CD14-positive monocyte (primary cell): ENCODE measurements around the gene AOPEP. TPM values are rescaled to one million over a fixed set of nuclear protein-coding genes. Genes with fewer than 3 reads are reported as not detected.

Source experiments
- DNase-seq, 3 donors: peaks; one replicate each; pipeline ENCODE4 v3.0.0-alpha.2; 2011 to 2022
- H2AFZ ChIP-seq: 2 replicates; pipeline ENCODE4 v1.6.0; 2012; ENCODE audit warnings: mild to moderate bottlenecking, low read depth, low read length, inconsistent platforms; ENCODE audit not compliant: insufficient read depth, poor library complexity, severe bottlenecking
- H3K27ac ChIP-seq, 2 donors: 1 replicate in 1 of 2; 2 replicates in 1 of 2; pipeline ENCODE4 v1.5.1; 2012 to 2013; ENCODE audit warnings: low read length in 2 of 2, control low read depth in 1 of 2, inconsistent platforms in 1 of 2, low read depth in 1 of 2, mild to moderate bottlenecking in 1 of 2
- H3K27me3 ChIP-seq, 2 donors: one replicate each; pipeline versions ENCODE4 v1.6.0 to v1.6.1; 2011 to 2013; ENCODE audit warnings: low read length in 2 of 2; ENCODE audit not compliant: control insufficient read depth in 2 of 2, insufficient read depth in 2 of 2
- H3K36me3 ChIP-seq, 2 donors: replicated peaks in 1 of 2; 1 replicate in 1 of 2; 2 replicates in 1 of 2; pipeline versions ENCODE4 v1.5.1 to v1.6.1; 2012 to 2013; ENCODE audit warnings: low read length in 2 of 2, control low read depth in 1 of 2, inconsistent platforms in 1 of 2, mild to moderate bottlenecking in 1 of 2; ENCODE audit not compliant: insufficient read depth in 2 of 2, control insufficient read depth in 1 of 2
- H3K4me1 ChIP-seq, 2 donors: 1 replicate in 1 of 2; 2 replicates in 1 of 2; pipeline versions ENCODE4 v1.5.1 to v1.6.1; 2012 to 2013; ENCODE audit warnings: low read length in 2 of 2, control low read depth in 1 of 2, inconsistent platforms in 1 of 2, mild to moderate bottlenecking in 1 of 2, moderate library complexity in 1 of 2; ENCODE audit not compliant: insufficient read depth in 2 of 2, control insufficient read depth in 1 of 2
- H3K4me2 ChIP-seq: replicated peaks from 2 replicates; pipeline ENCODE3; 2012; ENCODE audit warnings: low read length, moderate library complexity, mild to moderate bottlenecking; ENCODE audit not compliant: poor library complexity, severe bottlenecking; ENCODE audit errors: extremely low read depth
- H3K4me3 ChIP-seq, 3 experiments: fragments of 200-600 bp in 1 of 3; sonication (generic) in 1 of 3; replicated peaks in 1 of 3; 1 replicate in 2 of 3; 2 replicates in 1 of 3; pipeline ENCODE4 v1.5.1; 2011 to 2013; ENCODE audit warnings: low read length in 3 of 3, mild to moderate bottlenecking in 3 of 3, control low read depth in 2 of 3, low read depth in 2 of 3, inconsistent platforms in 1 of 3, moderate library complexity in 1 of 3
- H3K79me2 ChIP-seq: 2 replicates; pipeline ENCODE4 v1.6.0; 2012; ENCODE audit warnings: mild to moderate bottlenecking, control low read depth, inconsistent platforms, low read length, moderate library complexity; ENCODE audit not compliant: insufficient read depth
- H3K9ac ChIP-seq: 2 replicates; pipeline ENCODE4 v1.6.0; 2017; ENCODE audit warnings: low read length, mild to moderate bottlenecking; ENCODE audit not compliant: insufficient read depth, poor library complexity, severe bottlenecking
- H3K9me3 ChIP-seq, 2 donors: replicated peaks in 1 of 2; 1 replicate in 1 of 2; 2 replicates in 1 of 2; pipeline versions ENCODE4 v1.5.1 to v1.6.1; 2012 to 2013; ENCODE audit warnings: low read length in 2 of 2, control low read depth in 1 of 2; ENCODE audit not compliant: control insufficient read depth in 1 of 2, insufficient read depth in 1 of 2
- H4K20me1 ChIP-seq: 2 replicates; pipeline ENCODE4 v1.6.0; 2012; ENCODE audit warnings: mild to moderate bottlenecking, low read length, control low read depth, moderate library complexity; ENCODE audit not compliant: insufficient read depth
- H3K27ac Mint-ChIP-seq, 7 donors: one replicate each; pipeline ENCODE4 v1.8.0; 2020; ENCODE audit warnings: mild to moderate bottlenecking in 7 of 7, mixed read lengths in 7 of 7, moderate library complexity in 6 of 7, inconsistent platforms in 2 of 7
- H3K27me3 Mint-ChIP-seq, 3 donors: one replicate each; pipeline ENCODE4 v1.8.0; 2021 to 2022; ENCODE audit warnings: low read depth in 3 of 3, mild to moderate bottlenecking in 3 of 3, mixed read lengths in 3 of 3, moderate library complexity in 3 of 3, inconsistent platforms in 1 of 3
- H3K36me3 Mint-ChIP-seq, 2 donors: one replicate each; pipeline ENCODE4 v1.8.0; 2020; ENCODE audit warnings: mixed read lengths in 2 of 2, inconsistent platforms in 1 of 2, mild to moderate bottlenecking in 1 of 2
- H3K4me1 Mint-ChIP-seq: one replicate; pipeline ENCODE4 v1.8.0; 2020; ENCODE audit warnings: mild to moderate bottlenecking, mixed read lengths
- H3K4me3 Mint-ChIP-seq, 2 donors: one replicate each; pipeline ENCODE4 v1.8.0; 2020; ENCODE audit warnings: mild to moderate bottlenecking in 2 of 2, mixed read lengths in 2 of 2, moderate library complexity in 1 of 2
- H3K9me3 Mint-ChIP-seq, 7 donors: one replicate each; pipeline ENCODE4 v1.8.0; 2020 to 2022; ENCODE audit warnings: mixed read lengths in 7 of 7, mild to moderate bottlenecking in 6 of 7, moderate library complexity in 6 of 7, inconsistent platforms in 2 of 7
- WGBS: methylation state at CpG from one replicate; pipeline ENCODE4 v1.1.5; 2013; ENCODE audit warnings: missing lambda C conversion rate; ENCODE audit not compliant: insufficient coverage; 5-methylcytosine and 5-hydroxymethylcytosine counted together
- intact Hi-C, 2 donors: fragments of 100-400 bp; cut with micrococcal nuclease; formaldehyde crosslinking; loops; one replicate each; pipeline versions ENCODE4 v1.15.0 to v1.15.1; 2023
- polyA plus RNA-seq, 3 donors: library from polyadenylated mRNA; depleted of rRNA in 1 of 3; unstranded in 2 of 3; stranded (reverse) in 1 of 3; fragments of 300-500 nt in 2 of 3; fragments of >200 nt in 1 of 3; fragmentation: Illumina TruSeq in 2 of 3; gene quantifications; 1 replicate in 2 of 3; 2 replicates in 1 of 3; pipeline ENCODE4 v1.2.3, GENCODE V29; 2012 to 2021
- TF ChIP-seq, protein P1 (sequence below): fragments of 200-600 bp; IDR thresholded peaks from one replicate; pipeline ENCODE4 v1.8.0; 2022; ENCODE audit warnings: antibody characterized with exemption, mild to moderate bottlenecking

The AOPEP gene
- polyA plus RNA-seq, 3 donors = 3.0 to 4.1 (median 3.1) TPM

GRCh38 chr9:94725293-94725692, 1.2 kb upstream of the AOPEP start:
- no peak overlapping the region for H3K4me3 Mint-ChIP-seq
- TF ChIP-seq, protein P1, sequence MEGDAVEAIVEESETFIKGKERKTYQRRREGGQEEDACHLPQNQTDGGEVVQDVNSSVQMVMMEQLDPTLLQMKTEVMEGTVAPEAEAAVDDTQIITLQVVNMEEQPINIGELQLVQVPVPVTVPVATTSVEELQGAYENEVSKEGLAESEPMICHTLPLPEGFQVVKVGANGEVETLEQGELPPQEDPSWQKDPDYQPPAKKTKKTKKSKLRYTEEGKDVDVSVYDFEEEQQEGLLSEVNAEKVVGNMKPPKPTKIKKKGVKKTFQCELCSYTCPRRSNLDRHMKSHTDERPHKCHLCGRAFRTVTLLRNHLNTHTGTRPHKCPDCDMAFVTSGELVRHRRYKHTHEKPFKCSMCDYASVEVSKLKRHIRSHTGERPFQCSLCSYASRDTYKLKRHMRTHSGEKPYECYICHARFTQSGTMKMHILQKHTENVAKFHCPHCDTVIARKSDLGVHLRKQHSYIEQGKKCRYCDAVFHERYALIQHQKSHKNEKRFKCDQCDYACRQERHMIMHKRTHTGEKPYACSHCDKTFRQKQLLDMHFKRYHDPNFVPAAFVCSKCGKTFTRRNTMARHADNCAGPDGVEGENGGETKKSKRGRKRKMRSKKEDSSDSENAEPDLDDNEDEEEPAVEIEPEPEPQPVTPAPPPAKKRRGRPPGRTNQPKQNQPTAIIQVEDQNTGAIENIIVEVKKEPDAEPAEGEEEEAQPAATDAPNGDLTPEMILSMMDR = no peak
- H2AFZ ChIP-seq = peak overlapping the region; percentile 62
- H3K27ac Mint-ChIP-seq = peak overlapping the region in 2 of 7 donors; percentile 19 to 28
- H3K4me1 Mint-ChIP-seq = peaks cover 13% of the 10 kb centered on the region
- H4K20me1 ChIP-seq = no peaks in the 10 kb centered on the region
- no peaks in the 10 kb centered on the region for H3K36me3 ChIP-seq
- no peaks in the 10 kb centered on the region for H3K9me3 ChIP-seq
- no peaks in the 10 kb centered on the region for H3K27me3 ChIP-seq
- peaks cover 0 to 1% (median 0%) of the 10 kb centered on the region in 7 donors for H3K9me3 Mint-ChIP-seq
- H3K4me1 ChIP-seq = peaks cover 12 to 15% of the 10 kb centered on the region in 2 donors
- 93% methylated on average over 3 of the region's 3 CpGs for WGBS
- H3K36me3 Mint-ChIP-seq = no peaks in the 10 kb centered on the region
- no peak overlapping the region for H3K27ac ChIP-seq
- no peak overlapping the region for H3K4me3 ChIP-seq
- no peak overlapping the region for H3K4me2 ChIP-seq
- peaks cover 7% of the 10 kb centered on the region for H3K79me2 ChIP-seq
- no peak for DNase-seq
- H3K9ac ChIP-seq = no peak overlapping the region
- intact Hi-C loops = loop anchor here (10.0 kb wide), 2 partner anchors 70 to 1700 kb away; no protein-coding TSS in a partner anchor
- peaks cover 2 to 8% (median 4%) of the 10 kb centered on the region in 3 donors for H3K27me3 Mint-ChIP-seq

- Histone ChIP-seq H3K27ac (no peak overlapping the region), H3K79me2 (peaks cover 7% of the 10 kb centered on the region), H3K9me3 (no peaks in the 10 kb centered on the region), H3K36me3 (no peaks in the 10 kb centered on the region), H3K4me1 (peaks cover 13 to 17% of the 10 kb centered on the region in 2 donors), H2AFZ (no peak overlapping the region), H4K20me1 (no peaks in the 10 kb centered on the region), H3K27me3 (no peaks in the 10 kb centered on the region), H3K9ac (no peak overlapping the region), H3K4me3 (no peak overlapping the region), H3K4me2 (no peak overlapping the region)
- TF ChIP-seq, protein P1 = no peak
- Mint-ChIP-seq H3K4me3 (no peak overlapping the region), H3K27ac (peak overlapping the region in 2 of 7 donors; percentile 0 to 50), H3K4me1 (peaks cover 16% of the 10 kb centered on the region), H3K9me3 (peaks cover 0 to 1% (median 0%) of the 10 kb centered on the region in 7 donors), H3K36me3 (peaks cover 0 to 9% of the 10 kb centered on the region in 2 donors), H3K27me3 (peaks cover 0 to 5% (median 0%) of the 10 kb centered on the region in 3 donors)
- WGBS = 95% methylated on average over 6 of the region's 6 CpGs
- intact Hi-C loops = loop anchor here (10.0 kb wide), 2 partner anchors 74 to 1696 kb away; no protein-coding TSS in a partner anchor
- DNase-seq = no peak
Observed at GRCh38 chr9:94728719-94729118, 2.2 kb downstream of the AOPEP start.
